ENCODE measurements around the gene MYRIP.

- no peak for TF ChIP-seq ZNF274 (IDR thresholded peaks at IDR 0.05; ENCODE audit: low read depth, low read length)
- no peak for TF ChIP-seq YY1 (IDR thresholded peaks at IDR 0.05; ENCODE audit: insufficient read depth, insufficient read length)
- TF ChIP-seq SUZ12 (IDR thresholded peaks at IDR 0.05; ENCODE audit: extremely low read depth, insufficient read depth, insufficient read length): no peak
These were observed 496.9 kb downstream of the MYRIP start for GRCh38 chr3:40306336-40306735.
